HEK293T (cell line): Measurements from ENCODE around the gene AP1G2.

ENCODE experiments used
- CTCF ChIA-PET: fragments of 350-600 bp; formaldehyde crosslinking; extraction: SDS; loops from one replicate; lab custom pipeline; 2021; ENCODE audit warnings: antibody characterized with exemption, inconsistent platforms; lab: Yijun Ruan, JAX
- POLR2A ChIA-PET: fragments of 350-600 bp; formaldehyde crosslinking; extraction: SDS; loops from one replicate; lab custom pipeline; 2020; ENCODE audit warnings: antibody characterized with exemption, inconsistent platforms; lab: Yijun Ruan, JAX
- DNase-seq: peaks from one replicate; pipeline ENCODE4 v3.0.0; 2012; ENCODE audit warnings: mixed read lengths; ENCODE audit errors: extremely low spot score
- ARNT ChIP-seq: fragments of 450-650 bp; IDR thresholded peaks from 2 replicates; pipeline ENCODE4 v1.6.1; 2017; ENCODE audit warnings: mild to moderate bottlenecking
- BHLHE40 ChIP-seq: fragments of 450-650 bp; IDR thresholded peaks from 2 replicates; pipeline ENCODE4 v1.6.1; 2016; ENCODE audit warnings: mild to moderate bottlenecking, moderate library complexity, borderline replicate concordance
- CTBP1 ChIP-seq: fragments of 450-650 bp; IDR thresholded peaks from 2 replicates; pipeline ENCODE4 v1.6.1; 2016; ENCODE audit warnings: borderline replicate concordance
- ELF4 ChIP-seq: fragments of 450-650 bp; IDR thresholded peaks from 2 replicates; pipeline ENCODE4 v1.6.1; 2017; ENCODE audit warnings: antibody characterized with exemption
- FOXA1 ChIP-seq: fragments of 450-650 bp; IDR thresholded peaks from 2 replicates; pipeline ENCODE4 v1.6.1; 2016; ENCODE audit warnings: mild to moderate bottlenecking
- FOXK2 ChIP-seq: fragments of 450-650 bp; IDR thresholded peaks from 2 replicates; pipeline ENCODE4 v1.6.1; 2016; ENCODE audit warnings: mild to moderate bottlenecking
- FOXM1 ChIP-seq: fragments of 450-650 bp; IDR thresholded peaks from 2 replicates; pipeline ENCODE4 v1.6.1; 2017; ENCODE audit warnings: mild to moderate bottlenecking, borderline replicate concordance
- HDGF ChIP-seq: fragments of 450-650 bp; IDR thresholded peaks from 2 replicates; pipeline ENCODE4 v1.6.1; 2017; ENCODE audit warnings: antibody characterized with exemption, borderline replicate concordance
- L3MBTL2 ChIP-seq: fragments of 450-650 bp; conservative IDR thresholded peaks from 2 replicates; pipeline ENCODE4 v1.6.1; 2016; ENCODE audit warnings: mild to moderate bottlenecking
- LEF1 ChIP-seq: fragments of 450-650 bp; IDR thresholded peaks from 2 replicates; pipeline ENCODE4 v1.6.1; 2017; ENCODE audit warnings: mild to moderate bottlenecking, borderline replicate concordance
- NFRKB ChIP-seq: fragments of 450-650 bp; IDR thresholded peaks from 2 replicates; pipeline ENCODE4 v1.6.1; 2016; ENCODE audit warnings: mild to moderate bottlenecking, moderate library complexity
- SP1 ChIP-seq: fragments of 450-650 bp; IDR thresholded peaks from 2 replicates; pipeline ENCODE4 v1.6.1; 2017
- SUZ12 ChIP-seq: fragments of 450-650 bp; IDR thresholded peaks from 2 replicates; pipeline ENCODE4 v1.6.1; 2016; ENCODE audit warnings: mild to moderate bottlenecking
- TARDBP ChIP-seq: fragments of 450-650 bp; IDR thresholded peaks from 2 replicates; pipeline ENCODE4 v1.6.1; 2016
- ZNF384 ChIP-seq: fragments of 450-650 bp; IDR thresholded peaks from 2 replicates; pipeline ENCODE4 v1.6.1; 2016
- TF ChIP-seq, protein P1 (sequence below): fragments of 450-650 bp; IDR thresholded peaks from 2 replicates; pipeline ENCODE4 v1.6.1; 2016

Gene AP1G2

GRCh38 chr14:23582906-23583760 is 15.5 kb upstream of the AP1G2 start:
- no peak for DNase-seq
- CTCF ChIA-PET = interaction anchor here (0.6 kb wide), 1 partner anchor 710 kb away, joined by 4 read pairs; no protein-coding TSS in a partner anchor
- POLR2A ChIA-PET = interaction anchor here (0.8 kb wide), 1 partner anchor 14 kb away, joined by 3 read pairs; no protein-coding TSS in a partner anchor
- TF ChIP-seq ZNF384 (no peak), BHLHE40 (no peak), LEF1 (no peak), FOXM1 (no peak), SUZ12 (no peak), FOXK2 (no peak), SP1 (no peak), L3MBTL2 (no peak), HDGF (no peak), NFRKB (no peak), CTBP1 (no peak), TARDBP (no peak), FOXA1 (no peak), ELF4 (no peak), ARNT (no peak)
- TF ChIP-seq, protein P1, sequence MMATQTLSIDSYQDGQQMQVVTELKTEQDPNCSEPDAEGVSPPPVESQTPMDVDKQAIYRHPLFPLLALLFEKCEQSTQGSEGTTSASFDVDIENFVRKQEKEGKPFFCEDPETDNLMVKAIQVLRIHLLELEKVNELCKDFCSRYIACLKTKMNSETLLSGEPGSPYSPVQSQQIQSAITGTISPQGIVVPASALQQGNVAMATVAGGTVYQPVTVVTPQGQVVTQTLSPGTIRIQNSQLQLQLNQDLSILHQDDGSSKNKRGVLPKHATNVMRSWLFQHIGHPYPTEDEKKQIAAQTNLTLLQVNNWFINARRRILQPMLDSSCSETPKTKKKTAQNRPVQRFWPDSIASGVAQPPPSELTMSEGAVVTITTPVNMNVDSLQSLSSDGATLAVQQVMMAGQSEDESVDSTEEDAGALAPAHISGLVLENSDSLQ = no peak

DNA sequence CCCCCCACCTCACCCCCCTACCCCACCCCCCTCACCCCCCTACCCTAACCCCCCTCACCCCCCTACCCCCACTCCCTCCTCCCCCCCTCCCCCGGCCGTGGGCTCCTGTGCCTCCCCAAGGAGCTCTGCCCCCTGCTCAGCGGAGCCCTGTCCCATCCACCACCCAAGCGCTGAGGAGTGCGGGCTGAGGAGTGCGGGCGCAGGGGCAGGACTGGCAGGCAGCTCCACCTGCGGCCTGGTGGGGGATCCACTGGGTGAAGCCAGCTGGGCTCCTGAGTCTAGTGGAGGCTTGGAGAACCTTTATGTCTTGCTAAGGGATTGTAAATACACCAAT is 13.3 kb upstream of the AP1G2 start:
- CTCF ChIA-PET = interaction anchor here (0.7 kb wide), 1 partner anchor 9 kb away, joined by 3 read pairs; no protein-coding TSS in a partner anchor
- no peak for TF ChIP-seq HDGF
- TF ChIP-seq FOXK2 = no peak
- no peak for TF ChIP-seq ARNT
- no peak for TF ChIP-seq SUZ12
- TF ChIP-seq ELF4 = no peak
- TF ChIP-seq NFRKB = no peak
- no peak for TF ChIP-seq TARDBP
- TF ChIP-seq ZNF384 = no peak
- no peak for TF ChIP-seq CTBP1
- no peak for TF ChIP-seq FOXA1
- DNase-seq = no peak
- POLR2A ChIA-PET = interaction anchor here (0.7 kb wide), 1 partner anchor 14 kb away, joined by 3 read pairs; the partner anchor contains the start of gene AP1G2

- POLR2A ChIA-PET = interaction anchor here (0.7 kb wide), 1 partner anchor 13 kb away, joined by 3 read pairs; the partner anchor contains the start of gene AP1G2
- no peak for DNase-seq
- CTCF ChIA-PET = interaction anchor here (0.7 to 1.0 kb wide), 2 partner anchors 9 to 11 kb away, joined by 3 read pairs; no protein-coding TSS in a partner anchor
- TF ChIP-seq SP1 (no peak), ARNT (no peak), SUZ12 (no peak), BHLHE40 (no peak)
Measured at GRCh38 chr14:23580152-23580926, 12.7 kb upstream of the AP1G2 start.

DNA sequence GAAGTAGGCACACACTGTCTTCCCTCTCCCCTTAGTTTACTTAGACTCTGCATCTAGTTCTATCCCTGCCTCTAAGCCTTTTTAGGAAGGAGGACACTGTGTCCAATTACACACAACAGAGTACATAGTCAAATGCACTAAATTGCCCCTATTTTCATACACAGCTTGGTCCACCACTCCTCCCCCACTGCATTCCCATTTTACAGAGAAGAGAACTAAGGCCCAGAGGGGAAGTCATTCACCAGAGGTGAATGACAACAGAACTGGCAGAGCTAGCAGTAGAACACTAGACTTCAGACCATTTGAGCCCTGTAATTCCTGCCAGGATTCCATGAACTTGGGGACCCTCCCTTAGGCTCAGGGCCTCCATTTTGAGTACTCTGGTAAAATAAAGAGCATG is 12.1 kb upstream of the AP1G2 start:
- TF ChIP-seq FOXK2 = no peak
- no peak for TF ChIP-seq TARDBP
- TF ChIP-seq FOXM1 = no peak
- TF ChIP-seq SUZ12 = no peak
- no peak for TF ChIP-seq NFRKB
- no peak for TF ChIP-seq SP1
- no peak for TF ChIP-seq FOXA1
- TF ChIP-seq ZNF384 = no peak
- TF ChIP-seq CTBP1 = no peak
- no peak for TF ChIP-seq ARNT
- no peak for TF ChIP-seq L3MBTL2
- no peak for TF ChIP-seq HDGF
- DNase-seq = no peak
- ChIA-PET CTCF (interaction anchor here (1.0 kb wide), 1 partner anchor 10 kb away, joined by 3 read pairs; no protein-coding TSS in a partner anchor), POLR2A (no interaction called here)

DNA sequence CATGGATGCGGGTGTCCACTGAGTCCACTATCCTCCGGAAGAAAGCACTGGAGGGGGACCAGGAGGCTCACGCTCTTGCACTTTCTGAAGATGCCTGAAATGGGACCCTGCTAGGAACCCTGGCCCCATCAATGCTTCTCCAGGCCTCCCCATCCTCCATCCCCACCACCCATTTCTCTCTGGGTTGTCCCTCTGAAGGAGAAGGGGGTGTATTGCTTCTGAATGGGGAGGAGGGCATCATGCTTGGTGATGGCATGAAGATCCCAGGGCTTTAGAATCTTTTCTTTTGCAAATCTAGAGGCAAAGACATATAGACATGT is 11.7 kb upstream of the AP1G2 start:
- TF ChIP-seq ARNT = no peak
- no peak for TF ChIP-seq BHLHE40
- TF ChIP-seq LEF1 = no peak
- TF ChIP-seq SP1 = no peak
- no peak for TF ChIP-seq L3MBTL2
- TF ChIP-seq SUZ12 = no peak
- TF ChIP-seq FOXM1 = no peak
- no peak for TF ChIP-seq ZNF384
- DNase-seq = no peak
- CTCF ChIA-PET = interaction anchor here (1.0 kb wide), 2 partner anchors 10 kb away, joined by 3 read pairs; no protein-coding TSS in a partner anchor
- POLR2A ChIA-PET = no interaction called here

DNA sequence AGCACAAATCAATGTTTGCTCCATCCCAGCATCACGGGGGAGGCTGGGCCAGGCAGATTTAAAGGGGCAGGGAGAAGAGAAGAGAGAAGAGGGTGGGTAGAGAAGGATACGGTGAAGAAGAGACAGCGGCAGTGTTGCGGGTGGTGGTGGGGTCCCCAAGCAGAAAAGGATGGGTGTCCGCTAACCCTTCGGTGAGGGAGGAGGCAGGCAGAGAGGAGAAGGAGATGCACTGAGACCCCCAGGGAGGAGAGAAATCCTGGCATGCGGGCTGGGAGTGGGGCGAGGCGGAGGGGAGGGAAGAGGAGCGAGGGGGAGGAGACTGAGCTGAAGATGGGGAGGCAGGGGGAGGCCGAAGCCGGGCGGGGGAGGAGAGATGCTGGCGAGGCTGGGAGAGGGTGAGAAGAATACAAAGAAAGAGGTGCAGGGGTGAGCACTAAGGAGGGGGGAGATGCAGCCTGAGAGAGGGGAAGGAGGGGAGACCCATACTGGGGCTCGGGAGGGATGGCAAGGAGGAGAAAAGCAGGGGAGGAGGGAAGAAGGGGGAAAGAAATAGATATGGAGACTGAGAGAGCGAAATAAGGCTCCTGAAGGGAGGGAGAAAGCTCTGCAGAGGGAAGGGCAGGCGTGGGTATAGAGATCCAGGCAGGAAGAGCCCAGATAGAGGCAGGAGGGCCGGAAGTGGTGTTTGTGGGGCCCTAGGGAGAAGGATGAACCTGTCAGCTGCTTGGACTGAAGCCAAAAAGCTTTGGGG is 11.1 kb upstream of the AP1G2 start, which contains the start of gene JPH4:
TSS of gene JPH4 (minus strand) at position 231 of the 751 bp plus-strand sequence. CDS start 1,337 bp downstream, outside the sequence.
- TF ChIP-seq LEF1 (no peak), FOXA1 (no peak), BHLHE40 (no peak), SUZ12 (no peak), NFRKB (no peak), FOXM1 (no peak), HDGF (no peak), SP1 (no peak), ELF4 (no peak), CTBP1 (no peak), ARNT (no peak), FOXK2 (no peak), ZNF384 (no peak), TARDBP (no peak), L3MBTL2 (no peak)
- TF ChIP-seq, protein P1 = no peak
- DNase-seq = no peak
- ChIA-PET CTCF (interaction anchor here (1.0 kb wide), 1 partner anchor 10 kb away, joined by 3 read pairs; no protein-coding TSS in a partner anchor), POLR2A (no interaction called here)
